ENCODE results near the gene CCDC91. TPM values are rescaled to one million over a fixed set of nuclear protein-coding genes. Genes with fewer than 3 reads are reported as not detected.
A peak's percentile ranks its signal among the peaks of the same experiment; 100 is the strongest.

CCDC91 gene
- total RNA-seq, 1 experiment from 2014 or later, result 15.7 TPM

GRCh38 chr12:28582672-28583376, 392.6 kb downstream of the CCDC91 start (continued):
- TF ChIP-seq, protein P1, sequence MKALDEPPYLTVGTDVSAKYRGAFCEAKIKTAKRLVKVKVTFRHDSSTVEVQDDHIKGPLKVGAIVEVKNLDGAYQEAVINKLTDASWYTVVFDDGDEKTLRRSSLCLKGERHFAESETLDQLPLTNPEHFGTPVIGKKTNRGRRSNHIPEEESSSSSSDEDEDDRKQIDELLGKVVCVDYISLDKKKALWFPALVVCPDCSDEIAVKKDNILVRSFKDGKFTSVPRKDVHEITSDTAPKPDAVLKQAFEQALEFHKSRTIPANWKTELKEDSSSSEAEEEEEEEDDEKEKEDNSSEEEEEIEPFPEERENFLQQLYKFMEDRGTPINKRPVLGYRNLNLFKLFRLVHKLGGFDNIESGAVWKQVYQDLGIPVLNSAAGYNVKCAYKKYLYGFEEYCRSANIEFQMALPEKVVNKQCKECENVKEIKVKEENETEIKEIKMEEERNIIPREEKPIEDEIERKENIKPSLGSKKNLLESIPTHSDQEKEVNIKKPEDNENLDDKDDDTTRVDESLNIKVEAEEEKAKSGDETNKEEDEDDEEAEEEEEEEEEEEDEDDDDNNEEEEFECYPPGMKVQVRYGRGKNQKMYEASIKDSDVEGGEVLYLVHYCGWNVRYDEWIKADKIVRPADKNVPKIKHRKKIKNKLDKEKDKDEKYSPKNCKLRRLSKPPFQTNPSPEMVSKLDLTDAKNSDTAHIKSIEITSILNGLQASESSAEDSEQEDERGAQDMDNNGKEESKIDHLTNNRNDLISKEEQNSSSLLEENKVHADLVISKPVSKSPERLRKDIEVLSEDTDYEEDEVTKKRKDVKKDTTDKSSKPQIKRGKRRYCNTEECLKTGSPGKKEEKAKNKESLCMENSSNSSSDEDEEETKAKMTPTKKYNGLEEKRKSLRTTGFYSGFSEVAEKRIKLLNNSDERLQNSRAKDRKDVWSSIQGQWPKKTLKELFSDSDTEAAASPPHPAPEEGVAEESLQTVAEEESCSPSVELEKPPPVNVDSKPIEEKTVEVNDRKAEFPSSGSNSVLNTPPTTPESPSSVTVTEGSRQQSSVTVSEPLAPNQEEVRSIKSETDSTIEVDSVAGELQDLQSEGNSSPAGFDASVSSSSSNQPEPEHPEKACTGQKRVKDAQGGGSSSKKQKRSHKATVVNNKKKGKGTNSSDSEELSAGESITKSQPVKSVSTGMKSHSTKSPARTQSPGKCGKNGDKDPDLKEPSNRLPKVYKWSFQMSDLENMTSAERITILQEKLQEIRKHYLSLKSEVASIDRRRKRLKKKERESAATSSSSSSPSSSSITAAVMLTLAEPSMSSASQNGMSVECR (CRISPR knock-in tag; IDR thresholded peaks at IDR 0.05; ENCODE audit: borderline replicate concordance), result no peak
- TF ChIP-seq PREB (CRISPR knock-in tag; IDR thresholded peaks at IDR 0.05; ENCODE audit: borderline replicate concordance), result no peak

GRCh38 chr12:28583701-28584261, 393.5 kb downstream of the CCDC91 start:
- Mint-ChIP-seq H3K36me3 (no peaks in the 10 kb centered on the region), H3K4me3 (no peak overlapping the region), H3K27ac (0 out of 2 replicates have a peak overlapping the region, but pooled peaks have one; percentile 28), H3K4me1 (no peaks in the 10 kb centered on the region), H3K27me3 (ENCODE audit: low read depth) (no peaks in the 10 kb centered on the region), H3K9me3 (peaks cover 10% of the 10 kb centered on the region)
- ATAC-seq (no peak), DNase-seq (ENCODE audit: low spot score) (no peak)
- ChIA-PET CTCF (interaction anchor here (0.6 to 1.2 kb wide), 3 partner anchors 289 to 1568 kb away, joined by 3 to 5 read pairs (median 3); no protein-coding TSS in a partner anchor), POLR2A (no interaction called here)
- TF ChIP-seq SOX15 (CRISPR knock-in tag; IDR thresholded peaks at IDR 0.05) (no peak), TEAD4 (CRISPR knock-in tag; IDR thresholded peaks at IDR 0.05) (no peak), RORB (CRISPR knock-in tag; IDR thresholded peaks at IDR 0.05) (no peak), ZNF396 (CRISPR knock-in tag; IDR thresholded peaks at IDR 0.05; ENCODE audit: borderline replicate concordance) (no peak), ATF1 (CRISPR knock-in tag; IDR thresholded peaks at IDR 0.05) (no peak), E2F4 (CRISPR knock-in tag; IDR thresholded peaks at IDR 0.05; ENCODE audit: borderline replicate concordance, low read depth) (no peak), ZBTB21 (CRISPR knock-in tag; IDR thresholded peaks at IDR 0.05; ENCODE audit: borderline replicate concordance) (no peak), ZNF219 (CRISPR knock-in tag; IDR thresholded peaks at IDR 0.05; ENCODE audit: borderline replicate concordance) (no peak), E2F5 (CRISPR knock-in tag; IDR thresholded peaks at IDR 0.05) (no peak), TEAD1 (CRISPR knock-in tag; IDR thresholded peaks at IDR 0.05) (no peak), ZNF138 (CRISPR knock-in tag; conservative IDR thresholded peaks at IDR 0.05) (no peak), RELA (CRISPR knock-in tag; IDR thresholded peaks at IDR 0.05; ENCODE audit: borderline replicate concordance) (no peak), SP1 (CRISPR knock-in tag; conservative IDR thresholded peaks at IDR 0.05) (no peak)
- TF ChIP-seq, protein P2, sequence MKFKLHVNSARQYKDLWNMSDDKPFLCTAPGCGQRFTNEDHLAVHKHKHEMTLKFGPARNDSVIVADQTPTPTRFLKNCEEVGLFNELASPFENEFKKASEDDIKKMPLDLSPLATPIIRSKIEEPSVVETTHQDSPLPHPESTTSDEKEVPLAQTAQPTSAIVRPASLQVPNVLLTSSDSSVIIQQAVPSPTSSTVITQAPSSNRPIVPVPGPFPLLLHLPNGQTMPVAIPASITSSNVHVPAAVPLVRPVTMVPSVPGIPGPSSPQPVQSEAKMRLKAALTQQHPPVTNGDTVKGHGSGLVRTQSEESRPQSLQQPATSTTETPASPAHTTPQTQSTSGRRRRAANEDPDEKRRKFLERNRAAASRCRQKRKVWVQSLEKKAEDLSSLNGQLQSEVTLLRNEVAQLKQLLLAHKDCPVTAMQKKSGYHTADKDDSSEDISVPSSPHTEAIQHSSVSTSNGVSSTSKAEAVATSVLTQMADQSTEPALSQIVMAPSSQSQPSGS (CRISPR knock-in tag; IDR thresholded peaks at IDR 0.05; ENCODE audit: borderline replicate concordance, low read depth), result no peak
- TF ChIP-seq, protein P3, sequence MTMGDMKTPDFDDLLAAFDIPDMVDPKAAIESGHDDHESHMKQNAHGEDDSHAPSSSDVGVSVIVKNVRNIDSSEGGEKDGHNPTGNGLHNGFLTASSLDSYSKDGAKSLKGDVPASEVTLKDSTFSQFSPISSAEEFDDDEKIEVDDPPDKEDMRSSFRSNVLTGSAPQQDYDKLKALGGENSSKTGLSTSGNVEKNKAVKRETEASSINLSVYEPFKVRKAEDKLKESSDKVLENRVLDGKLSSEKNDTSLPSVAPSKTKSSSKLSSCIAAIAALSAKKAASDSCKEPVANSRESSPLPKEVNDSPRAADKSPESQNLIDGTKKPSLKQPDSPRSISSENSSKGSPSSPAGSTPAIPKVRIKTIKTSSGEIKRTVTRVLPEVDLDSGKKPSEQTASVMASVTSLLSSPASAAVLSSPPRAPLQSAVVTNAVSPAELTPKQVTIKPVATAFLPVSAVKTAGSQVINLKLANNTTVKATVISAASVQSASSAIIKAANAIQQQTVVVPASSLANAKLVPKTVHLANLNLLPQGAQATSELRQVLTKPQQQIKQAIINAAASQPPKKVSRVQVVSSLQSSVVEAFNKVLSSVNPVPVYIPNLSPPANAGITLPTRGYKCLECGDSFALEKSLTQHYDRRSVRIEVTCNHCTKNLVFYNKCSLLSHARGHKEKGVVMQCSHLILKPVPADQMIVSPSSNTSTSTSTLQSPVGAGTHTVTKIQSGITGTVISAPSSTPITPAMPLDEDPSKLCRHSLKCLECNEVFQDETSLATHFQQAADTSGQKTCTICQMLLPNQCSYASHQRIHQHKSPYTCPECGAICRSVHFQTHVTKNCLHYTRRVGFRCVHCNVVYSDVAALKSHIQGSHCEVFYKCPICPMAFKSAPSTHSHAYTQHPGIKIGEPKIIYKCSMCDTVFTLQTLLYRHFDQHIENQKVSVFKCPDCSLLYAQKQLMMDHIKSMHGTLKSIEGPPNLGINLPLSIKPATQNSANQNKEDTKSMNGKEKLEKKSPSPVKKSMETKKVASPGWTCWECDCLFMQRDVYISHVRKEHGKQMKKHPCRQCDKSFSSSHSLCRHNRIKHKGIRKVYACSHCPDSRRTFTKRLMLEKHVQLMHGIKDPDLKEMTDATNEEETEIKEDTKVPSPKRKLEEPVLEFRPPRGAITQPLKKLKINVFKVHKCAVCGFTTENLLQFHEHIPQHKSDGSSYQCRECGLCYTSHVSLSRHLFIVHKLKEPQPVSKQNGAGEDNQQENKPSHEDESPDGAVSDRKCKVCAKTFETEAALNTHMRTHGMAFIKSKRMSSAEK (CRISPR knock-in tag; IDR thresholded peaks at IDR 0.05; ENCODE audit: borderline replicate concordance), result no peak
- TF ChIP-seq, protein P4, sequence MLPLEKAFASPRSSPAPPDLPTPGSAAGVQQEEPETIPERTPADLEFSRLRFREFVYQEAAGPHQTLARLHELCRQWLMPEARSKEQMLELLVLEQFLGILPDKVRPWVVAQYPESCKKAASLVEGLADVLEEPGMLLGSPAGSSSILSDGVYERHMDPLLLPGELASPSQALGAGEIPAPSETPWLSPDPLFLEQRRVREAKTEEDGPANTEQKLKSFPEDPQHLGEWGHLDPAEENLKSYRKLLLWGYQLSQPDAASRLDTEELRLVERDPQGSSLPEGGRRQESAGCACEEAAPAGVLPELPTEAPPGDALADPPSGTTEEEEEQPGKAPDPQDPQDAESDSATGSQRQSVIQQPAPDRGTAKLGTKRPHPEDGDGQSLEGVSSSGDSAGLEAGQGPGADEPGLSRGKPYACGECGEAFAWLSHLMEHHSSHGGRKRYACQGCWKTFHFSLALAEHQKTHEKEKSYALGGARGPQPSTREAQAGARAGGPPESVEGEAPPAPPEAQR (CRISPR knock-in tag; IDR thresholded peaks at IDR 0.05), result no peak
